ENCODE measurements around the gene PLIN4. TPM values are rescaled to one million over a fixed set of nuclear protein-coding genes. Genes with fewer than 3 reads are reported as not detected.

PLIN4 gene
- total and polyA plus RNA-seq, 10 of the 15 experiments (the other 5 are each of a cell fraction or from before 2014, with no cell fraction given): 0.01 to 0.11 (median 0.05) TPM; not detected in 2

DNA sequence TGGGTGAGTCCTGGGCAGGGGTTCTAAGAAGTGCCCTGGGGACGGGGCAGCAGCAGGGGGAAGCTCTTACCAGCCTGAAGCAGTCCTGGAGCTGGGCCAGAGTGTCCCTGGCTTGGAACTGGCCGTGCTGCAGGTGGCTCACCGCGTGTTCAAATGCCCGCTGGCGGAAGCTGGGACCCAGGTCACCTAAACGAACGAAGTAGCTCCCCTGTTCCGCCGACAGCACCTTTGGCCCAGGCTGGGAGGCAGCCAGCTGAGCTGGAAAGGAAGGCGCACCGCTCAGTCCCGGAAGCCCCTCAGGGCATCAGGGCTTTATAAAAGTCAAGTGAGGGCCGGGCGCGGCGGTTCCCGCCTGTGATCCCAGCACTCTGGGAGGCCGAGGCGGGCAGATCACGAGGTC is 9.6 kb downstream of the PLIN4 start:
- in situ Hi-C loops (cut with MboI) (no loop called here), intact Hi-C loops (cut with micrococcal nuclease; ENCODE audit: unreplicated experiment) (no loop called here)
- BruUV-seq (replicated peaks): no TSS peak
- FAIRE-seq: no peak
- Histone ChIP-seq H3K27me3 (replicated peaks in 1 of 2; ENCODE audit: control insufficient read depth in 2 of 2, insufficient read depth in 2 of 2, low read length in 1 of 2) (no peaks in the 10 kb centered on the region), H3K36me3 (ENCODE audit: control insufficient read depth in 2 of 2, insufficient read depth in 2 of 2, low read length in 1 of 2) (no peaks in the 10 kb centered on the region; a peak in 1 of 4 replicates), H3K9me3 (replicated peaks; ENCODE audit: control insufficient read depth, insufficient read depth, low read length) (no peaks in the 10 kb centered on the region), H3K79me2 (ENCODE audit: control insufficient read depth, insufficient read depth, low read length) (no peaks in the 10 kb centered on the region), H4K20me1 (ENCODE audit: control insufficient read depth, insufficient read depth) (no peaks in the 10 kb centered on the region), H2AFZ (ENCODE audit: control insufficient read depth, low read depth, low read length) (no peak overlapping the region), H3K9ac (ENCODE audit: control insufficient read depth, insufficient read depth, low read length) (no peak overlapping the region), H3K4me3 (no peak overlapping the region), H3K4me2 (ENCODE audit: control insufficient read depth, insufficient read depth) (no peak overlapping the region), H3K27ac (ENCODE audit: control insufficient read depth, insufficient read depth) (no peak overlapping the region), H3K4me1 (ENCODE audit: control insufficient read depth, insufficient read depth, low read length) (no peaks in the 10 kb centered on the region)
- no peak for ATAC-seq
- SMC1A ChIA-PET (ENCODE audit: uncharacterized antibody, unreplicated experiment): no interaction called here
- no peak for DNase-seq (ENCODE audit: low read depth, low spot score)
- RAD21 ChIA-PET (ENCODE audit: unreplicated experiment): interaction anchor here (0.6 kb wide), 1 partner anchor 672 kb away, joined by 3 read pairs; no protein-coding TSS in a partner anchor
- WGBS (ENCODE audit: insufficient coverage, insufficient replicate concordance, low lambda C conversion rate, missing lambda C conversion rate): 90% methylated on average over 21 of the region's 21 CpGs
- POLR2A ChIA-PET: no interaction called here
- CTCF ChIA-PET: interaction anchor here (1.2 to 1.3 kb wide), 2 partner anchors 8 to 15 kb away, joined by 3 to 4 read pairs; no protein-coding TSS in a partner anchor
- TF ChIP-seq CBFB (IDR thresholded peaks at IDR 0.05; ENCODE audit: low read depth): no peak
- TF ChIP-seq SUPT20H (IDR thresholded peaks at IDR 0.05; ENCODE audit: borderline replicate concordance, control insufficient read depth, low read depth, low read length): no peak
- no peak for TF ChIP-seq HDAC2 (IDR thresholded peaks at IDR 0.05)
- no peak for TF ChIP-seq KAT2A (conservative IDR thresholded peaks at IDR 0.05; ENCODE audit: control insufficient read depth, low read depth, low read length)
- TF ChIP-seq RAD21 (IDR thresholded peaks at IDR 0.05; ENCODE audit: insufficient read depth, low read depth, low read length): no peak
- TF ChIP-seq SMAD5 (IDR thresholded peaks at IDR 0.05; ENCODE audit: low read depth): no peak
- TF ChIP-seq BCLAF1 (IDR thresholded peaks at IDR 0.05): no peak
- no peak for TF ChIP-seq ZBTB40 (IDR thresholded peaks at IDR 0.05; ENCODE audit: borderline replicate concordance)
- no peak for TF ChIP-seq RB1 (IDR thresholded peaks at IDR 0.05; ENCODE audit: borderline replicate concordance)
- no peak for TF ChIP-seq TCF12 (IDR thresholded peaks at IDR 0.05; ENCODE audit: low read depth, low read length)
- TF ChIP-seq SP1 (IDR thresholded peaks at IDR 0.05; ENCODE audit: low read depth, low read length): no peak
- TF ChIP-seq CREB1 (IDR thresholded peaks at IDR 0.05; ENCODE audit: low read depth): no peak
- no peak for TF ChIP-seq TAF1 (IDR thresholded peaks at IDR 0.05; ENCODE audit: borderline replicate concordance, low read depth, low read length)
- TF ChIP-seq, protein P1, sequence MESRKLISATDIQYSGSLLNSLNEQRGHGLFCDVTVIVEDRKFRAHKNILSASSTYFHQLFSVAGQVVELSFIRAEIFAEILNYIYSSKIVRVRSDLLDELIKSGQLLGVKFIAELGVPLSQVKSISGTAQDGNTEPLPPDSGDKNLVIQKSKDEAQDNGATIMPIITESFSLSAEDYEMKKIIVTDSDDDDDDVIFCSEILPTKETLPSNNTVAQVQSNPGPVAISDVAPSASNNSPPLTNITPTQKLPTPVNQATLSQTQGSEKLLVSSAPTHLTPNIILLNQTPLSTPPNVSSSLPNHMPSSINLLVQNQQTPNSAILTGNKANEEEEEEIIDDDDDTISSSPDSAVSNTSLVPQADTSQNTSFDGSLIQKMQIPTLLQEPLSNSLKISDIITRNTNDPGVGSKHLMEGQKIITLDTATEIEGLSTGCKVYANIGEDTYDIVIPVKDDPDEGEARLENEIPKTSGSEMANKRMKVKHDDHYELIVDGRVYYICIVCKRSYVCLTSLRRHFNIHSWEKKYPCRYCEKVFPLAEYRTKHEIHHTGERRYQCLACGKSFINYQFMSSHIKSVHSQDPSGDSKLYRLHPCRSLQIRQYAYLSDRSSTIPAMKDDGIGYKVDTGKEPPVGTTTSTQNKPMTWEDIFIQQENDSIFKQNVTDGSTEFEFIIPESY (IDR thresholded peaks at IDR 0.05): no peak
- no peak for TF ChIP-seq RFX5 (IDR thresholded peaks at IDR 0.05; ENCODE audit: low read depth, low read length)
- TF ChIP-seq, protein P2, sequence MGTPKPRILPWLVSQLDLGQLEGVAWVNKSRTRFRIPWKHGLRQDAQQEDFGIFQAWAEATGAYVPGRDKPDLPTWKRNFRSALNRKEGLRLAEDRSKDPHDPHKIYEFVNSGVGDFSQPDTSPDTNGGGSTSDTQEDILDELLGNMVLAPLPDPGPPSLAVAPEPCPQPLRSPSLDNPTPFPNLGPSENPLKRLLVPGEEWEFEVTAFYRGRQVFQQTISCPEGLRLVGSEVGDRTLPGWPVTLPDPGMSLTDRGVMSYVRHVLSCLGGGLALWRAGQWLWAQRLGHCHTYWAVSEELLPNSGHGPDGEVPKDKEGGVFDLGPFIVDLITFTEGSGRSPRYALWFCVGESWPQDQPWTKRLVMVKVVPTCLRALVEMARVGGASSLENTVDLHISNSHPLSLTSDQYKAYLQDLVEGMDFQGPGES (IDR thresholded peaks at IDR 0.05): no peak
